ENCODE results near the gene CEBPZOS.

The CEBPZOS gene

DNA sequence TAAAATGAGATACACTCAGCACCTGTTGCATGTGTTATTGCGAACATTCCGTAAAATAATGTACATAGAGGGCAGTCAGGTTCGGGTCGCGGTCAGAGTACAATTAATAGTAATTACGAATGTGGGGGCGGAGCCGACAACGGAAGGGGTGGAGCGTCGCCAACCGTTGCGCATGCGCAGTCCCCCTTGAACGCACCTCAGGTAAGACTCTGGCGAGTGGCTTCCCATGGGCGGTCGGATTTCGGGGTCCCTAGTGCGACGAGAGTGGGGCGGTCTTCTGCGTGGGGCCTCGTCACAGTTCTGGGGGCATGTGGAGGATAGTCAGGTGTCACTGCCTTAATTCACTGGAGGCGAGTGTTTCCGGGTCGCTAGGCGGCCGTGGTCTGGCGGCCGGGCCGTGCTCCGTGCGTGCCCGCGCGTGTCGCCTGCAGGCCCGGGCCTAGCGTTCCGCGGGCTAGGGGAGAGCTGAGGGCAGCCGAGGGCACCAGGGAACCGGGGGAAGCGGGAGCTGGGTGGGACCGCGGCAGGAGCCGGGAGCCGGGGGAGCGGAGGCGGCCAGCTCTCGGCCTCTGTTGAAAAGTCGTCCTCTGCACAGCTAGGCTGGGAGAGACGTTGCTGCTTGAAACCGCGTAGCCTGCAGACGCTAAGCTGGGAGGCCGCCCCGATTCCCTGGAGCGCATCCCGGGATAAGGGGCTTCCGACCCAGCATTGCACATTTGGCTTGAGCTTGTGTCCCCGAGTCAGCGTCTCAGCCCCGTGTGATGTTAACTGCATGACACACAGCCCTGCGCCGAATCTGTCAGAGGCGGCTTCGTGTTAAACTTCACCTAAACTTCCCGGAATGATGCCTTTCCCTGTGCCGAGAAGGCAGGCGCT lies at the start of gene CEBPZOS:
CEBPZOS (plus strand) TSS at position 177 of the 876 bp plus-strand sequence. CDS start 3,209 bp downstream, outside the sequence.
- peak; percentile 83 for DNase-seq (ENCODE audit: low read depth)

GRCh38 chr2:37148325-37148724 lies 48.0 kb upstream of the CEBPZOS start:
- DNase-seq (ENCODE audit: low read depth): no peak

DNA sequence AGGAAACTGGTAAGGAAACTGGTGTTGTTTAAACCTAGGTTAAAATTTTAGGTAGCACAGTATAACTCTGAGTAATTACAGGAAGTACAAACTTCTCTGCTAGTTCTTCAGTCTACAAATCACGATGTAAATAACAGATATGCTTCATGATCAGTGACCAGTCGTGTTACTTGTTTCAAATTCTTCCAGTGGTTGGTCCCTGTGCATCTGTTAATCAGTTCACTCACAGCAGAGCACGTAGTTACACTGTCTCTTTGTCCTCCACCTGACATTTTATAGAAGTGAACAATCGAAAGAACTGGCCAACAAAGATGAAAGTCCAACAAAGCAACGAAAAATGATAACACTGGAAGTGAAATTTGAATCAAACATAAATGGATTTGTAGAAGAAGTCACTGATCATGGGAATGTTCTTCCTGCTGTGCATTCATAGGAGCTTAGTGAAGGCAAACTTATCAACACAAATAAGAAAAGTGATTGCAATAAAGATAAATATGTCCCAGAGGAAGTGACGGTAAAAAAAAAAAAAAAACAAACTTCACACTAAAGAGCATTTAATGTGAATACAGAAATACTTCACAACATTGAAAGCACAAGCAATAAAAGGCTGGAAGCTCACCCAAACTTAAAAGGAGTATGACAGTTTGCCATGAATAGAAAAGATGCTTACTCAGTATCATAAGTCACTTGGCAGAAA lies 46.5 kb upstream of the CEBPZOS start:
- no peak for DNase-seq (ENCODE audit: low read depth)

- DNase-seq (ENCODE audit: low read depth): no peak
These were observed 43.1 kb upstream of the CEBPZOS start for GRCh38 chr2:37153224-37153623.

GRCh38 chr2:37154785-37155184 lies 41.5 kb upstream of the CEBPZOS start:
- DNase-seq (ENCODE audit: low read depth): no peak

DNA sequence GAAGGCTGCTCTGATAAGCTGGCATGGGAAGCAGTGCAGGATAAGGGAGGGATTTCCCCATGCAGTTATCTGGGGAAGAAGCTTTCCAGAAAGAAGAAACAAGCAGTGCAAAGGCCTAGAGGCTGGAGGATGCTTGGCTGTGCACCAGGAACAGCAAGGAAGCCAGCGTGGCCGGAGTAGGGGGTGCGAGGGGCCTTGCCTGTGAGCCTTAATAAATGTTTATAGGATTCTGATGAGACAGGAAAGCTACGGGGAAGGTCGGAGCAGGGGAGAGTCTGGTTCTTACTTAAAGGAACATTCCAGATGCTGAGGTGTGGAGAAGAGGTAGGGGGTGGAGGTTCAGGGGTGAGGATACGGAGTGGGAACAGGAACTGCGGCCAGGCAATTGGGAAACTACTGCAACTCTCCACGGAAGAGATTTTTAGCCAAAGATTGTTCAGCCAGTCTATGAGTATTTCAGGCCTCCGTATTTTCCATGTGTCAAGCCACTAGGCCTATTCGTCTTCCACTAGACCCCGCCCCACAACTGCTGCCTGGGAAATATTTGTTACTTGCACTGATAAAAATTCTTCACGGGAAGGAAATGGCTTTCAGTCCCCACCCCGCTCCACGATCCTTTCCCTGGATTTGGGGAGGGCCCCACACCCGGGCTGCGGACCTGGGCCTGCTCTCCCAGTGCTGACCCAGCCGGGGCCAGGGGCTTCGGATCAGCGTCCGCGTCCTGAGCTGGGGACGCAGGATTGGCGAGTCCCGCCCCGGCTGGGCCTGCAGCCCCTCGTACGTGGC lies 40.0 kb upstream of the CEBPZOS start:
- DNase-seq (ENCODE audit: low read depth): peak; percentile 24

DNA sequence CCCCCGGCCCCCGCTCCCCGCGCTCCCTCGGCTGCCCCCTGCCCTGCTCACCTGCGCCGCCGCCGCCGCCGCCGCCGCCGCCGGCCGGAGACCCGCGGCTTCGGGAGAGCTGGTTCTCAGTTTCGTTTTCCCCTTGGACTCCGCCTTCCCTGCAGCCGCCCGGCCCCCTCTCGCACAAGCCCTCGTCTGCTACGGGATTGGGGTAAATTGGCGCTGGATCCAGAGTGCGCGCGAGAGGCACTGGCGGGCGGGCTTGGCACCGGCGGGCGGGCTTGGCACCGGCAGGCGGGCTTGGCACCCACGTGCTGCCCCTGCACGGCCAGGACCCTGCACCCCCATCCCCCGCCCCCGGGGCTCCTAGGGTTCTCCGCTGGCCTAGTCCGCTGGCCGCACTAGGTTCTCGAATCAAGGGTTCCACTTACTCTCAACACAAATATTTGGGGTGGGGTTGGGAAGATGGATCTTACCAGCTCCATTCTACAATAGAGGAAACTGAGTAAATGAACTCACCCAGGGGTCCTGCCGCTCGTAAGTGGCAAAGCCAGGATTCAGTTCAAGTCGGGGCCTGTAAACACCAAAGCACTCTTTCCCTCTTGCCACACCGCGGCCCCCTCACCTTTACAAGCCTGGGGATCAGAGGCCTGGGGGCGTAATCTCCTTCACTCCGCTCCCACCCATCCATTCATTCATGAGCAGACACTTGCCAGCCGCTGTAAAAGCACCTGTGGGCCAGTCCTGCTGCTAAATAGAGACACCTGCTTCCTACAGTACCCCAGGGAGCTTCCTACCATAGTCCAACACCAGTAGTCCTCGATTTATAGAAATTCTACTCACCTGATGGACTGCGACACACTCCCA lies 39.2 kb upstream of the CEBPZOS start, which contains the start of gene EIF2AK2:
EIF2AK2 (minus strand) TSS at position 124 of the 858 bp plus-strand sequence. CDS start 9,174 bp downstream, outside the sequence.
- DNase-seq (ENCODE audit: low read depth): peak; percentile 77

DNA sequence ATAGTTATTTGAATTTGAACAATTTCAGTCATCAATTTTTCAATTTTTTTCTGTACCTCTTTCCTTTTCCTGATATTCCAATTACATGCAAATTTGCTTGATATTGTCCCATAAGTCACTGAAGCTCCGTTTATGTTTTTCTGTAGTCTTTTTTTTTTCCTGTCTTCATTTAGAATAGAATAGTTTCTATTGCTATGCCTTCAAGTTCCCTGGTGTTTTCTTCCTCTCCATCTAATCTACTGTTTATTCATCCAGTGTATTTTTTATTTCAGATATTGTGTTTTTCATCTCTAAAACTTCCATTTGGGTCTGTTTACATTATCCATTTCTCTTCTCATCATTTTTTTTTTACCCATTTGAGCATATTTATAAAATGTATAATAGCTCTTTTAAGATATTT lies 31.5 kb upstream of the CEBPZOS start:
- DNase-seq (ENCODE audit: low read depth): no peak

GRCh38 chr2:37167636-37168180 lies 28.6 kb upstream of the CEBPZOS start:
- no peak for DNase-seq (ENCODE audit: low read depth)

- no peak for DNase-seq (ENCODE audit: low read depth)
These were observed 27.9 kb upstream of the CEBPZOS start for GRCh38 chr2:37168217-37168981.

GRCh38 chr2:37171624-37171950 lies 24.7 kb upstream of the CEBPZOS start:
- DNase-seq (ENCODE audit: low read depth): no peak

GRCh38 chr2:37173741-37174140 lies 22.6 kb upstream of the CEBPZOS start:
- no peak for DNase-seq (ENCODE audit: low read depth)

- no peak for DNase-seq (ENCODE audit: low read depth)
These were observed 16.2 kb upstream of the CEBPZOS start for GRCh38 chr2:37180006-37180639.

- no peak for DNase-seq (ENCODE audit: low read depth)
These were observed 15.7 kb upstream of the CEBPZOS start for GRCh38 chr2:37180640-37181039.

GRCh38 chr2:37181726-37182684 lies 14.3 kb upstream of the CEBPZOS start:
- DNase-seq (ENCODE audit: low read depth): no peak

- no peak for DNase-seq (ENCODE audit: low read depth)
These were observed 7.7 kb upstream of the CEBPZOS start, which contains the start of gene SULT6B1 for GRCh38 chr2:37188570-37188969. Gene SULT6B1, minus strand, starts transcription at chr2:37188670. Its CDS starts 30 bp downstream, at chr2:37188640.

GRCh38 chr2:37189452-37190153 lies 6.7 kb upstream of the CEBPZOS start:
- no peak for DNase-seq (ENCODE audit: low read depth)

GRCh38 chr2:37190290-37190689 lies 6.0 kb upstream of the CEBPZOS start:
- DNase-seq (ENCODE audit: low read depth): no peak

Measured in activated T-cell treated with anti-CD3 and anti-CD28 coated beads for 48 hours (primary cell).